ENCODE data around the gene TNNI2.

- TF ChIP-seq CTCF (IDR thresholded peaks at IDR 0.05) (no peak), POLR2A (IDR thresholded peaks at IDR 0.05) (no peak)
These were observed 45.7 kb upstream of the TNNI2 start for GRCh38 chr11:1793081-1793480.
